ENCODE measurements around the gene ART3.
"Not testable (repeated sequence)": the region's sequence is repeated elsewhere in the genome, so short reads cannot be mapped to it uniquely, and the experiment has no call there.

ART3 gene

GRCh38 chr4:76074468-76074867 lies at the start of gene ART3:
Gene ART3 (plus strand): TSS chr4:76074709. CDS start chr4:76075890, 1,181 bp downstream.
- no peak for DNase-seq

DNA sequence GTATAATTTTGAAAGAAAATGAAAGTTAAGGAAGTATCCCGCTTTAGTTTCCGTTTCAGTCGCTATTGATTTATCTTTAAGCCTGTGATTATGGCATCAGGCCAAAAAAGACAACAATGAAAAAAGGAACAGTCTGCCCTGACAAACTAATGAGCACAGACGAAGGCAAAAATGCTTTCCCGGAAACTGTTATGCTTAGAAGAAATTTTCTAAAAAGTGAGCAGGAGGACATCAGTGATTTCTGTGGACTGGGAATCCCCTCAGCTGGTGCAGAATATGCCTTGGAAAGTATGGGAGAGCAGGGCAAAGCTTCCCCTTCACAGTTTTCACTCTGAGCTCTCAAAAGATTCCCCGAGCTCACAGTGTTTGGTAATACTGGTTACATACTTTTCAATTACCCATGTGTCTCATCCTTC lies 46.2 kb upstream of the ART3 start:
- no peak for DNase-seq

DNA sequence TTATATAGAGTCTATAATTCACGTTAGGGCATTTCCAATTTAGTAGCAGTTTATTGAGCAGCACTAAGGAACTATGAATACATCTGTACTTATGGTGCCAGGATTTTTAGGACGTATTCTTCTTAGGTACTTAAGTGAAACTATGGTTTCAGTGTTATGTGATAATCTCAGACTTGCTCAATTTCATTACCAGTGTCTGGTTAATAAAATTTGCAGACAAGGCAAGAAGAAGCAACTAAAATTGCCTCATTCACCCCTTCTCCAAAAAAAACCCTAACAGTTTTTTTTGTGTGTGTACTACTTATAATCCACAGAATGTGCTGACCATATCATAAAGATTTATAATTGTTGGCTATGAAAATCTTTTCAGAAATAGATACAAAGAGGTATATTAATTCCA lies 45.2 kb upstream of the ART3 start:
- no peak for DNase-seq

DNA sequence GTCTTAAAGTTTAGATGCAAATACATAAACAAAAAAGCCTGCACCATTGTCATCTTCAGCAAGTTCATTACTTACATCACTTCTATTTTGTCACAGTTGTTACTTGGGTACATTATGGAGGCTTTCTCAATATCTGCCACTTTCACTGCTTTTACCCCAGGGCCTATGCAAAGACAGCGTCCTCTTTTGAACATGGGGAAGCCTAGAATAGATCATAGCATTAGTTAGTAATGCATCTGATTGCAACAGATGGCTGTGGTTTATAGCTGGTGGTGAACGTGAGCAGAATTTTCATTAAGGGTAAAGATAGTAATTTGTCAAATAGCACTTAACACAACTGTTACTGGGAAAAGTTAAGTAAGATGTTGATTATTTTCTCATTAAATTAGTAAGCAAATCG lies 39.4 kb upstream of the ART3 start:
- no peak for DNase-seq

DNA sequence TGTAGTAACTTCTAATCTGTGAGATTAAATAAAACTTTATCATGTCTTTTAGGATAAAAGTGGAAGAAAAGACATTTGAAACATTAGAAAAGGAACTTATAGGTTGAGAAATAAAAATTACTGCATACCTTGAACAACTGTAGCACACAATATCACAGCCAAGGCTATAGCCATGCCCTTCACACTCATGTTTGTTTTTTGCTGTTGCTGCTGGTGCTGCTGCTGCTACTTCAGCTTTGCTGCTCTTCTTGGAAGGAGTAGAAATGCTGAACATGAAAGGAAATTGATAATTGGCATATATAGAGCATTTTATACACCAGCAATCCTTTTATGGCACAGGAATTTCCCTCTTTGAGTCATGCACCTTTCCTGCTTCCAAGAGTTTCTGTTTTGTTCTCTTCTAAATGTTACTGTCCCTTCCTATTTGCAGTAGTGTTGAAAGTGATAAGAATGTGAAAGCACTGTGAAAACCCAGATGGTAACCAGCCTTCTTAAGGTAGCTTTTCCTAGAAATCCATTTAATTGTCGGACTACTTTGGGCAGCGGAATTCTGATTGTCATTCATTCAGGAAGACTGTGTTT lies 38.6 kb upstream of the ART3 start, which contains the start of gene CXCL11:
CXCL11 (minus strand) TSS at position 272 of the 582 bp plus-strand sequence; CDS start at position 189, 83 bp downstream.
- no peak for DNase-seq

GRCh38 chr4:76036855-76037254 lies 37.7 kb upstream of the ART3 start:
- DNase-seq = no peak

DNA sequence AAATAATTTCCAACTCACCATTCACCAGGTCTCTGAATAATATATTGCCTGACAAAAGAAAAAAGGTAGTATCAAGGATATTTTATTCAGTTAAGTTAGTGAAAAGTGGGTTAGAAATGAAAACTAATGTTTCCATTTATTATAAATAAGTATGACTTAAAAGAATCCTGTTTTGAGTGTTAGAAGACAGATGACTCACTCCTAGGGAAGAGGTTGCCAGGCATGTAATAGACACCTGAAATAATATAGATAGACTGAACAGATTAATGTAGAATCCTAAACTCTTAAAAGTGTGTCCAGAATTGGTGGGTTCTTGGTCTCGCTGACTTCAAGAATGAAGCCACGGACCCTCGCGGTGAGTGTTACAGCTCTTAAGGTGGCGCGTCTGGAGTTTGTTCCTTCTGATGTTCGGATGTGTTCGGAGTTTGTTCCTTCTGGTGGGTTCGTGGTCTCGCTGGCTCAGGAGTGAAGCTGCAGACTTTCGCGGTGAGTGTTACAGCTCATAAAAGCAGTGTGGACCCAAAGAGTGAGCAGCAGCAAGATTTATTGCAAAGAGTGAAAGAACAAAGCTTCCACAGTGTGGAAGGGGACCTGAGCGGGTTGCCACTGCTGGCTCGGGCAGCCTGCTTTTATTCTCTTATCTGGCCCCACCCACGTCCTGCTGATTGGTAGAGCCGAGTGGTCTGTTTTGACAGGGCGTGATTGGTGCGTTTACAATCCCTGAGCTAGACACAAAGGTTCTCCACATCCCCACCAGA lies 32.1 kb upstream of the ART3 start:
- DNase-seq = not testable (repeated sequence)

- DNase-seq = not testable (repeated sequence)
These were observed 31.2 kb upstream of the ART3 start for GRCh38 chr4:76043306-76043705.

GRCh38 chr4:76044686-76045085 lies 29.8 kb upstream of the ART3 start:
- not testable (repeated sequence) for DNase-seq

DNA sequence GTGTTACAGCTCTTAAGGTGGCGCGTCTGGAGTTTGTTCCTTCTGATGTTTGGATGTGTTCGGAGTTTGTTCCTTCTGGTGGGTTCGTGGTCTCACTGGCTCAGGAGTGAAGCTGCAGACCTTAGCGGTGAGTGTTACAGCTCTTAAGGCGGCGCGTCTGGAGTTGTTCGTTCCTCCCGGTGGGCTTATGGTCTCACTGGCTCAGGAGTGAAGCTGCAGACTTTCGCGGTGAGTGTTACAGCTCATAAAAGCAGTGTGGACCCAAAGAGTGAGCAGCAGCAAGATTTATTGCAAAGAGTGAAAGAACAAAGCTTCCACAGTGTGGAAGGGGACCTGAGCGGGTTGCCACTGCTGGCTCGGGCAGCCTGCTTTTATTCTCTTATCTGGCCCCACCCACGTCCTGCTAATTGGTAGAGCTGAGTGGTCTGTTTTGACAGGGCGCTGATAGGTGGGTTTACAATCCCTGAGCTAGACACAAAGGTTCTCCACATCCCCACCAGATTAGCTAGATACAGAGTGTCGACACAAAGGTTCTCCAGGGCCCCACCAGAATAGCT lies 24.6 kb upstream of the ART3 start:
- not testable (repeated sequence) for DNase-seq

DNA sequence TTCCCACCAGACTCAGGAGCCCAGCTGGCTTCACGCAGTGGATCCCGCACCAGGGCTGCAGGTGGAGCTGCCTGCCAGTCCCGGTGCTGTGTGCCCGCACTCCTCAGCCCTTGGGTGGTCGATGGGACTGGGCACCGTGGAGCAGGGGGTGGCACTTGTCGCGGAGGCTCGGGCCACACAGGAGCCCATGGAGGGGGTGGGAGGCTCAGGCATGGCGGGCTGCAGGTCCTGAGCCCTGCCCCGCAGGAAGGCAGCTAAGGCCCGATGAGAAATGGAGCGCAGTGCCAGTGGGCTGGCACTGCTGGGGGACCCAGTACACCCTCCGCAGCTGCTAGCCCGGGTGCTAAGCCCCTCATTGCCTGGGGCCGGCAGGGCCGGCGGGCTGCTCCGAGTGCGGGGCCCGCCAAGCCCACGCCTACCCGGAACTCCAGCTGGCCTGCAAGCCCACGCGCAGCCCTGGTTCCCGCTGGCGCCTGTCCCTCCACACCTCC lies 23.9 kb upstream of the ART3 start:
- DNase-seq = not testable (repeated sequence)

DNA sequence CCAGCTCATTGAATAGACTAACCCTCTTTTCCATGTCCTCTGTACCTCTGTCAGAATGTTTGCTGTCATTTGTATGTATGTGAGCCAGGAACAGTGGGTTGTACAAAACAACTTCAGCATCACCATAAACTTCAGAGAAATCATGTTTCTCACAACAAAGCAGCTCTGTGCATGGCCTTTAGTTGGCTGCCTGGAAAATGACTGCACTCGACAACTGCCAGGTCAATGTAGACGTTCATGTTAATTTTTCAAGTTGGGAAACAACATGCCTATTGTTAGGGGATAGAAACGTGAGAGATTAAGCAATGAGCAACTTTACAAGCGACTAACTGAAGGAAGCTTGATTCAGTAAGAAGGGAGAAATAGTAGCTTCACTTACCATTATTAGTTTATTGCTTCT lies 20.8 kb upstream of the ART3 start:
- DNase-seq = no peak

DNA sequence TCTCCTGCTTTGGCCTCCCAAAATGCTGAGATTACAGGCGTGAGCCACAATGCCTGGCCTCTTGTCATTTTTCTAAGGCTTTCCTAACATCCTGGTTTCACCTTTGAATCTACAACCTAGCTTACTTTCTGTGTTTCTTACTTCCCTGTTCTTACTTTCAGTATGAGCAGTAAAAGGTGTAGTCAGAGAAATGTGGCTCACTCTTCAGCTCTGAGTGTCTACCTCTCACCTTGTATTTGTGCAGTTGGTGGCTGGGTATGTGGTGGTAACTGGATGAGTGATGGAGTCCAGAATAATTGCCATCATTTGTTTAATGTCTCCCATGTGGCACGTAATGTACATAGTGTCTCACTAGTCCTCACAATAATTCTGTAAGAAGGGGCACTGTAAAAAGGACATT lies 19.5 kb upstream of the ART3 start:
- DNase-seq = no peak

DNA sequence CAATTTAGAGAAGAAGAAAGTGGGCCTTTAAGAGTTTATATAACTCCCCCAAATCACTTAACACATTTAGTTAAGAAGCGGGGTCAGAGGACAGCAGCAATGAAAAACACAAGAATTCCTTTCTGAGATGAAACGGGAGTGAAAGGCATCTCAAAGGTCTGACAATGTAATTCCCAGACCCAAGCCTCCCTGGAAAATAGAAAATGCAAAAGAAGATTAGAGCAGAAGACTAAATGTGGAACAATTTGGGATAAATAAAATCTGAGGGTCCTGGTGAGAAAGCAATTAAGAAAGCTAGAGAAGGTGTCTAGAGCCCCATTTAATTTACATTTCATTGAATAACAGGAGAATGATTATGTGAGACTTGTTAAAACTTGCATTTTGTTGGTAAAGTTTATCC lies 19.1 kb upstream of the ART3 start:
- no peak for DNase-seq

GRCh38 chr4:76058302-76058701 lies 16.2 kb upstream of the ART3 start:
- DNase-seq = no peak

DNA sequence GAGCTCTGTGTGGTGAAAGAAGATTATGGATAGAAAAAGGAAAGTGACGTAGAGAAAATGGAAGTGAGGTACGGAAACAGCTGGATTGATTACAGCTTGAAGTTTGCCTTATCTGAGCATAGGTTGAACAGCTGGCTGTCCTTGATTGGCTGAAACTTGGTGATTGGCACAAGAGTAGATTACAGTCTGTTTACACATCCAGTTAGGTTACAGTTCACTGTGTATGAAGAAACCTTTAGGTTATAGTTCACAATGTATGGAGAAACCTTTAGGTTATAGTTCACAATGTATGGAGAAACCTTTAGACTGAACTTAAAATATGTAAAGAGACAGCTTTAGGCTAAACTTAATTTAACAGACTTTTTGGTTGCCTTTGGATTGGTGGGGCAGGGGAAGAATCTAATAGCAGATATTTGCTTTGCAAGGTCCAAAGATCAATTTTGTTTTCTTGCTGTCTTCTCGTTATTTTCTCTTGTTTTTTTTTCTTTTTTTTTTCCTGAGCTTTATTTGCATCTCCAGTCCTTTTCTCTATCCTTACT lies 15.6 kb upstream of the ART3 start:
- DNase-seq = no peak

GRCh38 chr4:76059750-76060149 lies 14.8 kb upstream of the ART3 start:
- DNase-seq = no peak

DNA sequence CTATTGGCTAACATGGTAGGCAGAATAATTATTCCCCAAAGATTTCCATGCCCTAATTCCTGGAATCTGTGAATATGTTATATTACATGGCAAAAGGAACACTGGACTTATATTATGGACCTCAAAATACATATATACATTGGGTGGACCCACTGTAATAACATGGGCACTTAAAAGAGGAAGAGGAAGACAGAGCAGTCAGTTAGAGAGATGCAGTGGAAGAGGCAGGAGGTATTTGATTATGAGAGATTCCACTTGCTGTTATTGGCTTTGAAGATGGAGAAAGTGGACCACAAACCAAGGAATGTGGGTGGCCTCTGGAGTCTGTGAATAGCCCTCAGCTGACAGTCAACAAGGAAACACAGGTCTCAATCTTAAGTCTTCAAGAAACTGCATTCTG lies 14.0 kb upstream of the ART3 start:
- no peak for DNase-seq

DNA sequence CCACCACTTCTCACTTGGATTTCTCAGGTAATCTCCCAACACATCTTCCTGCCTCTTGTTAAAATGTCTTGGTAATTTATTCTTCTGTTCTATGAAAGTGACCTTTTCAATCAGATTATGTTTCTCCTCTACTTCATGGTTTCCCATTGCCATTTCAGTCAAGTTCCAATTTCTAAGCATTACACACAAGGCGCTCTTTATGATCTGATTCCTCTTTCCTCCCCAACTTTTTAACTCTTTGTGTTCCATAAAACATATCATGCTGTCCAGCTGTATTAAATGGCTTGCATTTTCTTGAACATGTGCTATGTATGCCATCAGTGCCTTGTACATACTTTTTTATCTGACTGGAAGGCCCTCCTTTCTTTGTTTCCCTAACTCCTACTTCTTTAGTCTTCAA lies 13.1 kb upstream of the ART3 start:
- DNase-seq = no peak

- no peak for DNase-seq
These were observed 12.5 kb upstream of the ART3 start for GRCh38 chr4:76061982-76062381.

DNA sequence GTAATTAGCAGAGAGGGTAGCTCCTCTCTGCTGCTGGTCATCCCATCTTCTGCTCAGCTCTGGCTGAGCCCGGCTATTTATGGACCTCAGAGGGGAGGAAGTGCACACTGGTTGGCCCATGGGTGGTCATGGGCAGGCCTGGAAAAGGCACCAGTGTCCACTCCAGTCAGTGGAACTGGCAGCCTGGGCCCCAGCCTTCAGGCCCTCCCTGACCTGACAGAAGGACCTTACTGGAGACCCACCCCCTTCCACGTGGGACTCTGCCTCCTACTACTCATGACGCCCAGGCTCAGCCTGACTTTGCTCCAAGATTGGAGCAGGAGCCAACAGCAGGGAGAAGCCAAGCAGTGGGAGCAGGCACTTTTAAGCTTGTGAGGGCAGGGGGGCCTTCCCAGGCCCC lies 8.0 kb upstream of the ART3 start:
- no peak for DNase-seq

GRCh38 chr4:76067652-76068286 lies 6.7 kb upstream of the ART3 start:
- peak; percentile 22 for DNase-seq

DNA sequence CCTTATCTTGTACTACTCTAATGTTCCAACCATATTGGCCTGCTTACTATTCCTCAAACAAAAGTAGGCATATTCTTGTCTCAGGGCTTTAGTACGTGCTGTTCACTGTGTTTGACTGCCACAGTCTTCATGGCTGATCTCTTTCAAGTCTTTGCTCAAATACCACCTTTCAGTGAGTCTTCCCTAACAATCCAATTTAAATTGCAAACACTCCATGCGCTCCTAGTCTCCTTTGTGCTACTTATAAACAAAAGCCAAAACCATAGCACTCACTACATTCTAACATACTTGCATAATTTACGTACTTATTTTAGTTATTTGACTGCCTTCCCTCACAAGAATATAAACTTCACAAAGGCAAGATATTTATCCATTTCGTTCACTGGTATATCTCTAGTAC lies 1.7 kb upstream of the ART3 start:
- no peak for DNase-seq
